T-helper 2 cell (primary cell): ENCODE measurements around the gene RPS21.
A peak's percentile ranks its signal among the peaks of the same experiment; 100 is the strongest.

ENCODE experiments used
- DNase-seq, 5 experiments: peaks; one replicate each; pipeline versions ENCODE4 v3.0.0 to v3.0.0-alpha.2; 2012 to 2022

Gene RPS21

GRCh38 chr20:62354031-62354808 is 32.7 kb upstream of the RPS21 start:
- DNase-seq: no peak

GRCh38 chr20:62354811-62355341 is 32.0 kb upstream of the RPS21 start:
- DNase-seq: no peak

GRCh38 chr20:62355516-62355877 is 31.4 kb upstream of the RPS21 start:
- no peak for DNase-seq

- DNase-seq: no peak
Measured at GRCh38 chr20:62355878-62356588, 30.9 kb upstream of the RPS21 start.

GRCh38 chr20:62356589-62357186 is 30.2 kb upstream of the RPS21 start:
- no peak for DNase-seq

- no peak for DNase-seq
Measured at GRCh38 chr20:62357187-62357667, 29.7 kb upstream of the RPS21 start.

GRCh38 chr20:62357681-62358080 is 29.2 kb upstream of the RPS21 start:
- DNase-seq: no peak

- no peak for DNase-seq
Measured at GRCh38 chr20:62358171-62359042, 28.5 kb upstream of the RPS21 start.

GRCh38 chr20:62359043-62359490 is 27.8 kb upstream of the RPS21 start:
- DNase-seq: no peak

GRCh38 chr20:62359491-62360121 is 27.3 kb upstream of the RPS21 start:
- no peak for DNase-seq

GRCh38 chr20:62360854-62361798 is 25.8 kb upstream of the RPS21 start:
- no peak for DNase-seq

- DNase-seq: peak in 1 of 5 experiments; percentile 6
Measured at GRCh38 chr20:62361799-62362589, 24.9 kb upstream of the RPS21 start.

GRCh38 chr20:62362590-62362940 is 24.3 kb upstream of the RPS21 start:
- DNase-seq: peak in 1 of 5 experiments; percentile 6

- no peak for DNase-seq
Measured at GRCh38 chr20:62362991-62363919, 23.6 kb upstream of the RPS21 start.

GRCh38 chr20:62363920-62364851 is 22.7 kb upstream of the RPS21 start:
- DNase-seq: peak in 1 of 5 experiments; percentile 5

GRCh38 chr20:62364911-62365736 is 21.8 kb upstream of the RPS21 start:
- no peak for DNase-seq
